ENCODE measurements around the gene BTAF1. TPM values are rescaled to one million over a fixed set of nuclear protein-coding genes. Genes with fewer than 3 reads are reported as not detected.

BTAF1 gene
- total RNA-seq, 4 donors from 2014 or later, result 25.1 to 81.7 (median 36.2) TPM

- no peak for ATAC-seq
- TF ChIP-seq EP300 (IDR thresholded peaks at IDR 0.05), result no peak
- no peak for TF ChIP-seq CTCF (IDR thresholded peaks at IDR 0.05)
- TF ChIP-seq POLR2AphosphoS5 (IDR thresholded peaks at IDR 0.05), result no peak
- no peak for TF ChIP-seq POLR2A (IDR thresholded peaks at IDR 0.05)
- WGBS, 2 donors (ENCODE audit: low coverage in 1 of 2), result 100% methylated on average over 1 of the region's 1 CpG
- H3K9me3 ChIP-seq, result no peaks in the 10 kb centered on the region
- H3K36me3 ChIP-seq, result peaks cover 0 to 98% of the 10 kb centered on the region in 2 donors
- no peak overlapping the region for H3K27ac ChIP-seq
- H3K4me3 ChIP-seq, result no peak overlapping the region
- no peaks in the 10 kb centered on the region for H3K4me1 ChIP-seq
- H3K27me3 ChIP-seq, result no peaks in the 10 kb centered on the region
These were observed 33.5 kb downstream of the BTAF1 start for GRCh38 chr10:91957091-91957490.

- H3K4me3 ChIP-seq, result no peak overlapping the region
- TF ChIP-seq CTCF (IDR thresholded peaks at IDR 0.05) (no peak), EP300 (IDR thresholded peaks at IDR 0.05) (no peak), POLR2AphosphoS5 (IDR thresholded peaks at IDR 0.05) (no peak), POLR2A (IDR thresholded peaks at IDR 0.05) (no peak)
- H3K27ac ChIP-seq, result no peak overlapping the region
- H3K4me1 ChIP-seq, result no peaks in the 10 kb centered on the region
- H3K27me3 ChIP-seq, result no peaks in the 10 kb centered on the region
- peaks cover 2 to 66% of the 10 kb centered on the region in 2 donors for H3K36me3 ChIP-seq
- ATAC-seq, result no peak
- no peaks in the 10 kb centered on the region for H3K9me3 ChIP-seq
- WGBS, 2 donors (ENCODE audit: low coverage in 1 of 2), result 63% methylated on average over 1 of the region's 4 CpGs; no CpG with 5 or more reads in 1 of the 2 donors
These were observed 45.7 kb downstream of the BTAF1 start for GRCh38 chr10:91969297-91969696.

GRCh38 chr10:91974960-91975359, 51.4 kb downstream of the BTAF1 start:
- H3K4me3 ChIP-seq, result no peak overlapping the region

GRCh38 chr10:91975438-91975837, 51.9 kb downstream of the BTAF1 start:
- 86 to 100% methylated on average over 1 of the region's 1 CpG for WGBS, 2 donors (ENCODE audit: low coverage in 1 of 2)

More at GRCh38 chr10:91974960-91975359, 51.4 kb downstream of the BTAF1 start:
- 68 to 76% methylated on average over 2 of the region's 2 CpGs for WGBS, 2 donors (ENCODE audit: low coverage in 1 of 2)
- H3K4me1 ChIP-seq, result no peaks in the 10 kb centered on the region
- ATAC-seq, result no peak
- TF ChIP-seq POLR2AphosphoS5 (IDR thresholded peaks at IDR 0.05), result no peak
- no peak for TF ChIP-seq POLR2A (IDR thresholded peaks at IDR 0.05)
- no peak for TF ChIP-seq EP300 (IDR thresholded peaks at IDR 0.05)
- TF ChIP-seq CTCF (IDR thresholded peaks at IDR 0.05), result no peak
- peaks cover 0 to 29% of the 10 kb centered on the region in 2 donors for H3K36me3 ChIP-seq
- H3K9me3 ChIP-seq, result no peaks in the 10 kb centered on the region
- no peak overlapping the region for H3K27ac ChIP-seq
- H3K27me3 ChIP-seq, result no peaks in the 10 kb centered on the region

More at GRCh38 chr10:91975438-91975837, 51.9 kb downstream of the BTAF1 start:
- Histone ChIP-seq H3K27me3 (no peaks in the 10 kb centered on the region), H3K4me1 (no peaks in the 10 kb centered on the region), H3K9me3 (no peaks in the 10 kb centered on the region), H3K36me3 (peaks cover 0 to 27% of the 10 kb centered on the region in 2 donors), H3K4me3 (no peak overlapping the region), H3K27ac (no peak overlapping the region)
- TF ChIP-seq POLR2A (IDR thresholded peaks at IDR 0.05) (no peak), EP300 (IDR thresholded peaks at IDR 0.05) (no peak), CTCF (IDR thresholded peaks at IDR 0.05) (no peak), POLR2AphosphoS5 (IDR thresholded peaks at IDR 0.05) (no peak)
- no peak for ATAC-seq
